NCI-H2029 (cell line): ENCODE results near the gene TRMT112.
A peak's percentile ranks its signal among the peaks of the same experiment; 100 is the strongest.

Experiments used
- DNase-seq: peaks from one replicate; lab custom pipeline; 2025; lab: John Stamatoyannopoulos, UW

Gene TRMT112

DNA sequence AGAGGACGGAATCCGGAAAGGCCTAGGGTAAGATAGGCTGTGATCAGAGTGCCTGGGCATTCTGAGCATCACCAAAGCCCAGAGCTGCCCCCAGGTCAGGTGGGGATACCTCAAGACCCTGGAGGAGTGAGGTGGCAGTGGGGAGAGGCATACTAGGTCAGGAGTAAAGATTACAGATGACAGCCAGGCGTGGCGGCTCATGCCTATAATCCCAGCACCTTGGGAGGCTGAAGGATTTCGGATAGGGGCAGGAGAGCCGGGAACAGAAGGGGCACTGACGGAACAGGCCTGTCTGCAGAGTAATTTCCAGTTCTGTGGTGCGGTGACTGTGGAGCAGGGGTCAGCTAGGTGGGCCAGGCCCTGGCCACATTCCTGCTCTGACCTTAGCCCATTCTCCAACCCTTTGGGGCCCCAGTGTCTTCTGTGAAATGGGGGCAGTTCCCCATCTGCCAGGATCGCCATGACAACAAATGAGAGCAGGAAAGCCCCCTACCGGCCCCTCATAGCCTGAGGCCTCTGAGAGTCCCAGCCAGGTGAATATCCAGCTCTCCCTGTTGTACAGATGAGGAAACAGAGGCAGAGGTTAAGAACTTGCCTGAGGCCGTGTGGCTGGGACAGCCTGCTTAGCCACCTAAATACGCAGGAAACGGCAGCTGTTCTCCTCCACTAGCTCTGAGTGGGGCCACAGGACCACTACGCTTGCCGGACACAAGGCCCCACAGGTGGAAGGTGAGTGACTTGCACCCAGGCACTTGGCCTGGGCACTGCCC, 42.1 kb downstream of the TRMT112 start:
- DNase-seq: no peak

DNA sequence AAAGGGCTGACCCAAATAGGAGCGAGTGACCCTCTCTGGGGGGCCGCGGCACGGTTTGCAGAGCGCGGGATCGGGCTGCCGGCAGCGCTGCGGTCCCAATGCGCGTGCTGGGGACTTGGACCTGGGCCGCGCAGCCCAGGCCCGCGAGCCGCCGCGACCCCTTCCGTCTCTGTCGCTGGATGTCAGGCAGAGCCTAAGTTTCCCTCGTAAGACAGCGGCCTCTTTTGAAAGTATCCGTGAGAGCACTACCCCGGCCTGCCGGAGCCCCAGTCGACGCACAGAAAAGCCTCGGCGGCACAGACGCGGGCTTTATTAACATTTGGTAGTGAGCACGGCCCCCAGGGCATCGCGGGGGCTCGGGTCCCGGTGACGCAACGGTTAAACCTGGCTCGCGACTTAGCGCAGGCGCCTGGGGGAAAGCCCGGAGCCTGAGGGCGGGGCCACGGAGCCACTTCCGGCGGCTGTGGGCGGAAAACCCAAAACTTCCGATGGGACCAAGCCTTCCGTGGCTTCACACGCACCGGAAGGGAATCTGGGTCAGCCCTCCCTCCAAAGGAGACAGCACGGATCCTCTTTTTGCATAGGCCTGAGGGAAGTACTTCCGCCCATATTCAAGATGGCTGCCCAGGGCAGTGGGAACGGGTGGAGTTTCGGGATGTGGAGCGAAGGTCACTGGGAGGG, 47.7 kb downstream of the TRMT112 start:
- DNase-seq: peak; percentile 100

DNA sequence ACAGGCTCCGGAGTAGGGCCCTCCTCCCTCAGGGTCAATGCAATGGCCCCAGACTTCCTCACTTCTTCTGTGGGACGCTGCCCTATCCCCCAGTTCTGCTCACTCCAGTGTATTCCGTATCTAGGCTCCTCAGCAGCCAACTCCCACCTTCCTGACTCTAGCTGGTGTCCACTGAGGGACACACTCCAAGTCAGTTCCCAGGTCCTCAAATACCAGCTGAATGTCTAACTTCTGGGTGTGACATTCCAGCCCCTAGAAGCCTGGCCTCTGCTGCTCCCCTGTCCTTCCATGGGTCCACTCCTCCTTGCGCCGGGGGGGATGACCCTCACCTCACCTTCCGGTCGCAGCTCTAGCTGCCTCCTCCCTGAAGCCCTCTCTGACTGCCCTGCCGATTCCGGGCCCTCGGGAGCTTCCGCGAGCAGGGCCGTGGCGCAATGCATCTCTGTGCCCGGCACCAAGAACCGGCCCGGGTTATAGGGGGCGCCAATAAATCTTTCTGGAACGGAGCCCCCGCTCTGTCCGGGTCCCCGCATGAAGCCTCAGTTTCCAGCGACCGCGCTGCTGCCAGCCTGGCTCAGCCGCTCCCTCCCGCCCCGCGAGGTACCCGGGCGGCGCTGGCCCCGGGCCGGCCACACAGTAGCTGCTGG, 48.3 kb downstream of the TRMT112 start:
- DNase-seq: no peak

DNA sequence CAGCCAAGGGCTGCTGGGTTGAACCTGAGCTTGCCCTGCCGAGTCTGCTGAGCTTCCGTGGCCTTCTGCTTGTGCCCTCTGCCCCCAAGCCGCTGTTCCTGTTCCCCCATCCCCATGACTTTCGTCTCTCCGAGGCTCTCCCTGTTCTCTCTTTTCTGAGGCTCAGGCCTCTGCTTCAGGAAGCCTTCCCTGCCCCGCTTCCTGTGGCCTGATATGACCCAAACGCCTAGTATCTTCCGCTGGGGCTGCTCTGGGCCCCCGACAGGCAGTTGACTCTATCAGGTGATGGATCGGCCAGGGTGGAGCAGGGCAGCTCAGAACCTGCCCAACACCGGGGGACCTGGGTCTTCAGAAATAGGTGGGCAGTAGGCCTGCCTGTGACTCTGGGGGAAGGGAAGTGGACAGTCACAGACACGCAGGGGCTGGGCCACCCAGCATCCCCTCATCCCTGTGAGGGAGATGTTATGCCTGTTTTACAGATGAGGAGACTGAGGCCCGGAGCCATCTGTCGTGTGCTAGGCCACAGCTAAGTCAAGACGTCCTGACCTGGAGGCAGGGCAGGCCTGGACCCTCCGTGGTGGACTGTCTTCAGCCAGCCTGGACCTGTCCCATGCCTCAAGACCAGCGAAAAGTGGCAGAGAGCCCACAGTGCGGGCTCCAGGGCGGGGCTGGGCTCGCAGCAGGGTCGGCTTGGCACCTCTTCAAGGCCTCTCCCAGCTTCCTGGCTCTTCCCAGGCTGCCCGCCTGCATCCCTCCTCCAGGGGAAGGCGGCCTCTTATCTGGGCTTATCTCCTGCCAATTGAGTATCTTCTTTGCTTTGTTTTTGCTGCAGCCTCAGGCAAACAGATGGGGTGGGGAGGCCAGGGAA, 49.1 kb downstream of the TRMT112 start:
- DNase-seq: peak; percentile 65

DNA sequence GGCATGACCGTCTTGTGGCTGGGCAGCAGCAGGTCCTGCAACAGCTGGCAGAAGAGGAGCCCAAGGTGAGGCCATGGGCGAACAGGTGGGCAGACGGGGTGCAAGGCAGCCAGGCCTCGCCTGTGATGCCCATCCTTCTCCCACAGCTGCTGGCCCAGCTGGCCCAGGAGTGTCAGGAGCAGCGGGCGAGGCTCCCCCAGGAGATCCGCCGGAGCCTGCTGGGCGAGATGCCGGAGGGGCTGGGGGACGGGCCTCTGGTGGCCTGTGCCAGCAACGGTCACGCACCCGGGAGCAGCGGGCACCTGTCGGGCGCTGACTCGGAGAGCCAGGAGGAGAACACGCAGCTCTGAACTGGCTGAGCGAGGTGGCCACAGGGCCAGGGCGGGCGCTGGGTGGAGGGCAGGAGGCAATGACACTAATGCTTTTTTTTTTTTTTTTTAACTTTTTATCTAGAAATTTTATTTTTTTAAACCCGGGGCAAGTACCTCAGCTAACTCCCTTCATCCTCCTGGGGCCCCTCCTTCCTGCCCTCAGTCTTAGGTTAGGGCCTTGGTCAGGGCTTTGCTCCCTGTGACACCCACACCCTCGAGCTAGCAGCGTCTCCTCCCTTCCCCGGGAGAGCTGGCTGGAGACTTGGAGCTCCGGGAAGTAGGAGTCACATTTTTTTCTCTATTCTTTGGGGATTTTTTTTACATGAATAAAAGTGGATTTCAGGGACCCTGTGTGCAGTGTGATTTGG, 50.0 kb downstream of the TRMT112 start:
- no peak for DNase-seq
